Left ventricle myocardium inferior (tissue), 1 donor: Measurements from ENCODE around the gene EPX. TPM values are rescaled to one million over a fixed set of nuclear protein-coding genes. Genes with fewer than 3 reads are reported as not detected.

Experiments
- DNase-seq: peaks from one replicate; pipeline ENCODE4 v3.0.0-alpha.2; 2020
- H3K27ac ChIP-seq: fragments of 200-600 bp; replicated peaks from 2 replicates; pipeline ENCODE4 v1.8.0; 2021
- H3K27me3 ChIP-seq: fragments of 200-600 bp; 2 replicates; pipeline ENCODE4 v1.8.0; 2021; ENCODE audit warnings: low read depth
- H3K36me3 ChIP-seq: fragments of 200-600 bp; 2 replicates; pipeline ENCODE4 v1.8.0; 2021
- H3K4me1 ChIP-seq: fragments of 200-600 bp; 2 replicates; pipeline ENCODE4 v1.8.0; 2021
- H3K4me3 ChIP-seq: fragments of 200-600 bp; 2 replicates; pipeline ENCODE4 v1.8.0; 2021; ENCODE audit warnings: mild to moderate bottlenecking, moderate library complexity
- H3K9me3 ChIP-seq: fragments of 200-600 bp; replicated peaks from 2 replicates; pipeline ENCODE4 v1.8.0; 2021
- CTCF ChIP-seq: fragments of 200-600 bp; IDR thresholded peaks from 2 replicates; pipeline ENCODE4 v1.8.0; 2021; ENCODE audit warnings: antibody characterized with exemption, mild to moderate bottlenecking, borderline replicate concordance
- intact Hi-C: fragments of 100-400 bp; cut with micrococcal nuclease; formaldehyde crosslinking; loops from one replicate; pipeline ENCODE4 v1.11.0; 2022
- total RNA-seq: library from RNA; stranded (reverse); fragmentation: NEBNext Ultra II Directional; extraction: Animal tissue kit (Norgen Biotek cat#: 25700); gene quantifications from one replicate; pipeline ENCODE4 v1.2.1, GENCODE V29; 2021
- donor health status: DM: no; HTN: yes; CAD: no; lungs with severe emphysema.

The EPX gene
- total RNA-seq, 1 donor from 2014 or later = not detected

- no peak for DNase-seq
- no peaks in the 10 kb centered on the region for H3K36me3 ChIP-seq
- intact Hi-C loops = no loop called here
- H3K27me3 ChIP-seq = peaks cover 57% of the 10 kb centered on the region
- H3K27ac ChIP-seq = no peak overlapping the region
- no peaks in the 10 kb centered on the region for H3K9me3 ChIP-seq
- no peak for TF ChIP-seq CTCF
- no peak overlapping the region for H3K4me3 ChIP-seq
- H3K4me1 ChIP-seq = peaks cover 8% of the 10 kb centered on the region
These were observed 5.9 kb upstream of the EPX start for GRCh38 chr17:58186591-58186990.

- Histone ChIP-seq H3K36me3 (no peaks in the 10 kb centered on the region), H3K4me3 (no peak overlapping the region), H3K27ac (no peak overlapping the region), H3K9me3 (no peaks in the 10 kb centered on the region), H3K27me3 (peaks cover 62% of the 10 kb centered on the region), H3K4me1 (peaks cover 8% of the 10 kb centered on the region)
- no peak for DNase-seq
- no peak for TF ChIP-seq CTCF
- intact Hi-C loops = no loop called here
These were observed 5.5 kb upstream of the EPX start for GRCh38 chr17:58187063-58187462.

DNA sequence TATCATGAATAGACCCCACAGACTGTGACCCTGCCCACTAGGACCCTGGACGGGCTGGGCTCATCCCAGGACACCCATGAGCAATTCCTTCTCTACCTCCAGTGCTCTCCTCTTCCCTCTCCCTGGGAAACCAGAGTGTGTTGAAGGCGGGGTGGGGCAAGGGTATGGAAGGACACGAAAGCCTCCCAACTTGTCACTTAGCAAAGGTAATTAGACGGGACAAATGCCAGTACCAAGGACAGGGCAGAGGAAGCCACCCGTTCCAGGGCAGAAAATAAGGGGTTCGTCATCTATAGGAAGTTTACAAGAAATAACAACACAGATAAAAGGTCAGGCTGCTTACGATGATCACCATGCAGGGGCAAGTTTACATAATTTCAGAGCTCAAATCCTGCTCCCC, 4.9 kb upstream of the EPX start:
- Histone ChIP-seq H3K4me1 (peaks cover 8% of the 10 kb centered on the region), H3K27ac (no peak overlapping the region), H3K36me3 (no peaks in the 10 kb centered on the region), H3K9me3 (no peaks in the 10 kb centered on the region), H3K27me3 (peaks cover 68% of the 10 kb centered on the region), H3K4me3 (no peak overlapping the region)
- no peak for TF ChIP-seq CTCF
- no peak for DNase-seq
- intact Hi-C loops = no loop called here

DNA sequence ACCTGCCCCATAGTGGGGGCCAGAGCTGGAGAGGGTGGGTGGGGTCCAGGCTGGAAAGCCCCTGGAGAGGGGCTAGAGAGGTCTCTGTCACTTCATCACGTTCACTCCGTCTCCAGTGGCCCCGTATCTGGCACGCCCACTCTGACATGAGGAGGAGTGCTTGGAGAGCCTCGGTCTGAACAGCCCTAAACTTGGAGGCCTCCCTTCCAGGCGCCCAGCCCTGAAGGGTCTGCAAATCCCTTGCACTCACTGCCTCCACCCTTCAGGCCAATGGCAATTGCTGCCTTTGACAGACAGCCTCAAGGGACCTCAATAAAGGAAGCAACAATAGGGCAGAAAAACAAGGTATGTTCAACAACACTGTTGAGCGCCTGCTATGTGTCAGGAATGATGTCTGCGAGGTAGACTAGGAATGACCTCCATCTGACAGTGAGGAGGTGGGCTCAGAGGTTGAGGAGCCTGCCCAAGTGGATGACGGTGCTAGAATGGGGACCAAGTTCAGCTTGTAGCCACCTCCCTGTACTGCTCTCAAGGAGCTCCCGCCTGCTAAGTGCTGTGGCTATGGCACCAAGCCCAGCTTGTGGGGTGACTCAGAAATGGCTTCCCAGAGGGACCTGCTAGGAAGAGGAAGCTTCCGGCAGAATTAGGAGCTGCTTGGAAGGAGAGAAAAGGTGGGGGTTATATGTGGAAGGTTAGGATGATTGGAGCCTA, 2.9 kb upstream of the EPX start:
- H3K36me3 ChIP-seq = no peaks in the 10 kb centered on the region
- H3K27me3 ChIP-seq = peaks cover 87% of the 10 kb centered on the region
- intact Hi-C loops = no loop called here
- DNase-seq = peak; percentile 26
- H3K9me3 ChIP-seq = no peaks in the 10 kb centered on the region
- no peak overlapping the region for H3K4me3 ChIP-seq
- H3K4me1 ChIP-seq = peaks cover 8% of the 10 kb centered on the region
- no peak for TF ChIP-seq CTCF
- no peak overlapping the region for H3K27ac ChIP-seq

DNA sequence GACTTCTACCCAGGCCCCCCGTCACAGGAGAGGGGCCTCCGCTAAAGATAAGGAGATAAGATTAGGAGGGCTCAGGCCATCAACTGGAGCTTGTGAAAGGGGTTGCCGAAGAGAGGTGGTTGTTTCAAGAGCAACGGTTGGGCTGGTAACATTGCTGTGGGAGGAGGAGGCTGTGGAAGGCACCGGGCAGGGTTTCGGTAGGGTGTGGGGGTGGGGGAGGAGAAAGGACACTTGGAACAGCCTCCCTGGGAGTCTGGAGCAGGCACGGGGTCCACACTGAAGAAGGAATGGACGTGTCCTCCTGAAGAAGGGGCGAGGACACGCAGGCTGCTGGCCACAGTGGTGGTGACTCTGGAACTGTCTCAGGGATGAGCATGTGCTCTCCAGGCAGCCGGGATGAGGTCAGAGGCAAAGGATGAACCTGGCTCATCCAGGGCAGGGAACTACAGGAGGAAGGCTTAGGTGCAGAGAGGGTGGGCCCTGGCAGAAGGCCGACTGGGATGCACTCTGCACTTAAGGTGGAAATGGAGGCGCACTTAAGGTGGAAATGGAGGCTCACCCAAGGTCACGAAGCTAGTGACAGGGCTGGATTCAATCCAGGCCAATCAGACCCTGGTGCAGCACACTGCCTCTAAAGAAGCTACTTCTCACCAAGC, 1.2 kb upstream of the EPX start:
- no peak for DNase-seq
- Histone ChIP-seq H3K36me3 (no peaks in the 10 kb centered on the region), H3K9me3 (no peaks in the 10 kb centered on the region), H3K27me3 (peaks cover 90% of the 10 kb centered on the region), H3K4me1 (peaks cover 8% of the 10 kb centered on the region), H3K27ac (no peak overlapping the region), H3K4me3 (no peak overlapping the region)
- no peak for TF ChIP-seq CTCF
- intact Hi-C loops = no loop called here
